Measurements from ENCODE around the gene TUBB4B.

Gene TUBB4B

DNA sequence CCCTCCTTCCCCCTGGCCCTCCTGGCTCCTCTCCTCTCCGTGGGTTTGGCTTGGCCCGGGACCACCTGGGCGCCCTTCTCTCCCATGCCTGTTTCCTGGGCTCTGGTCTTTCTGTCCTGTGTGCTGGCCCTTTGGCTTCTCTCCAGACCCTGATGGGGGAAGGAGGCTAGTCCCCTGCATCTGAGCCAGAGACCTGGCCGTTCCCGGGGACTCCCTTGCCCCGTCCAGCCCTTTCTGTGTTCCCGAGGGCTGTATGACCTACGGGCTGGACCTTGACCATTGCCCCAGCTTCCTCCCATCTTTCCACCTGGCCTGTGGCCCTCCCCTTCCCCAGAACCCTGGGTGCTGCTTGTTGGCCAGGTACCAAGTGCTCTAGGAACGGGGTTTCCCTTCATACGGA, 22.4 kb downstream of the TUBB4B start:
- Histone ChIP-seq H3K9ac (ENCODE audit: low read depth, low read length) (no peak overlapping the region), H3K36me3 (ENCODE audit: insufficient read depth, low read length) (peaks cover 50% of the 10 kb centered on the region)
- 87% methylated on average over 10 of the region's 10 CpGs for WGBS

DNA sequence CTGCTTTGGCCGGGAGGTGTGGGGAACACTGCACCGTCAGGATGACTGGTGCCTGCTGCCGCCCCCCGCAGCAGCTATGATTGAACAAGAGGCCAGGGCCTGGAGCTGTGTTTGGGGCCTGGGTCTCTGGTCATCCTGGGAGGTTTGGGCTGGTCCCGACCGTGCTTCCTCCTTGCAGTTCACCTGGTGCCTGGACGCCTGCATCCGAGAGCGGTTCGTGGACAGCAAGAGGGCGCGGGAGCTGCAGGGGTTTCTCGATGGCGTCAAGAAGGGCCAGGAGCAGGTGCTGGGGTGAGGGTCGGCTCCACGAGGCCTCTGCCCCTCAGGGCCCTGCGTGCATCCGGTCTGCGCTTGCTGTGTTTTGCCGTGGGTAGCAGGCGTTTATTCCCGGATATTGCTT, 23.0 kb downstream of the TUBB4B start:
- no peak overlapping the region for H3K9ac ChIP-seq (ENCODE audit: low read depth, low read length)
- H3K4me3 ChIP-seq (ENCODE audit: low read length), result no peak overlapping the region
- no peaks in the 10 kb centered on the region for H3K9me3 ChIP-seq (ENCODE audit: insufficient read depth, low read depth, low read length)
- H3K27me3 ChIP-seq (ENCODE audit: insufficient read depth, low read length), result no peaks in the 10 kb centered on the region
- H3K4me1 ChIP-seq (ENCODE audit: insufficient read depth, low read length), result no peaks in the 10 kb centered on the region
- peaks cover 50% of the 10 kb centered on the region for H3K36me3 ChIP-seq (ENCODE audit: insufficient read depth, low read length)
- H3K27ac ChIP-seq (ENCODE audit: low read depth, low read length), result no peak overlapping the region
- 96% methylated on average over 22 of the region's 22 CpGs for WGBS

More for the DNA sequence above, 22.4 kb downstream of the TUBB4B start:
- Histone ChIP-seq H3K4me1 (ENCODE audit: insufficient read depth, low read length) (no peaks in the 10 kb centered on the region), H3K4me3 (ENCODE audit: low read length) (no peak overlapping the region), H3K27ac (ENCODE audit: low read depth, low read length) (no peak overlapping the region), H3K27me3 (ENCODE audit: insufficient read depth, low read length) (no peaks in the 10 kb centered on the region), H3K9me3 (ENCODE audit: insufficient read depth, low read depth, low read length) (no peaks in the 10 kb centered on the region)

DNA sequence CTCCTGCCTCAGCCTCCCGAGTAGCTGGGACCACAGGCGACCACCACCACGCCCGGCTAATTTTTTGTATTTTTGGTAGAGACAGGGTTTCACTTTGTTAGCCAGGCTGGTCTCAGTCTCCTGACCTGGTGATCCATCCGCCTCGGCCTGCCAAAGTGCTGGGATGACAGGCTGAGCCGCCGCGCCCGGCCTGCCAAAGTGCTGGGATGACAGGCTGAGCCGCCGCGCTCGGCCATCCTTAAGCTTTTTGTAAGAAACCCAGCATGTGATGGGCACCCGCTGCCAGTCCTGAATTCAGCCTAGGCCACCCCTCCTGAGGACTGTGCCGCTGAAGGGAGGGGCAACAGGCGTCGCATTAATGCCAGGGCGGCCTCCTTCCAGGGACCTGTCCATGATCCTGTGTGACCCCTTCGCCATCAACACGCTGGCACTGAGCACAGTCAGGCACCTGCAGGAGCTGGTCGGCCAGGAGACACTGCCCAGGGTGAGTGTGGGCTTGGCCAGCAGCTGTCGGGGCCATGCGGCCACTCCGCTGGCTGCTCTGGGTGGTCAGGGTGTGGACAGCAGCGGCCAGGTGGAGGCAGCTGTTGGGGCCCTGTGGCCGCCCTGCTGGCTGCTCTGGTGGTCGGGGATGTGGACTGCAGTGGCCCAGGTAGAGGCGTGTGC, 24.5 kb downstream of the TUBB4B start:
- Histone ChIP-seq H3K9ac (ENCODE audit: low read depth, low read length) (no peak overlapping the region), H3K4me3 (ENCODE audit: low read length) (no peak overlapping the region), H3K27ac (ENCODE audit: low read depth, low read length) (no peak overlapping the region), H3K9me3 (ENCODE audit: insufficient read depth, low read depth, low read length) (no peaks in the 10 kb centered on the region), H3K4me1 (ENCODE audit: insufficient read depth, low read length) (no peaks in the 10 kb centered on the region), H3K27me3 (ENCODE audit: insufficient read depth, low read length) (no peaks in the 10 kb centered on the region), H3K36me3 (ENCODE audit: insufficient read depth, low read length) (peaks cover 56% of the 10 kb centered on the region)
- WGBS, result 94% methylated on average over 29 of the region's 29 CpGs

DNA sequence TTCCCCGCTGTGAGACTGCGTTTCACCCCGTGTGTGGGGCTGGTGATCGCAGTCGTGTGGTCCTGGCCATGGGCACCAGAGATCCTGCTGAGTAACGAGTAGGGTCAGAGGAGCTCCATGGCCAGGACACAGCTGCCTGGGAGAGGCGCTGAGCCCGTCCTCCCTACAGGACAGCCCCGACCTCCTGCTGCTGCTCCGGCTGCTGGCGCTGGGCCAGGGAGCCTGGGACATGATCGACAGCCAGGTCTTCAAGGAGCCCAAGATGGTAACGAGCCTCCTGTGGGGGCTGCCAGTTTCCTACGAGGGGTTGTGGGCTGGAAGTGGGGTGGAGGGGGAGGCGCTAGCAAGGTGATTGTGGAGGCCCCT, 25.1 kb downstream of the TUBB4B start:
- Histone ChIP-seq H3K9ac (ENCODE audit: low read depth, low read length) (no peak overlapping the region), H3K4me1 (ENCODE audit: insufficient read depth, low read length) (no peaks in the 10 kb centered on the region), H3K27ac (ENCODE audit: low read depth, low read length) (no peak overlapping the region), H3K4me3 (ENCODE audit: low read length) (no peak overlapping the region), H3K9me3 (ENCODE audit: insufficient read depth, low read depth, low read length) (no peaks in the 10 kb centered on the region), H3K36me3 (ENCODE audit: insufficient read depth, low read length) (peaks cover 60% of the 10 kb centered on the region), H3K27me3 (ENCODE audit: insufficient read depth, low read length) (no peaks in the 10 kb centered on the region)
- 95% methylated on average over 15 of the region's 15 CpGs for WGBS

DNA sequence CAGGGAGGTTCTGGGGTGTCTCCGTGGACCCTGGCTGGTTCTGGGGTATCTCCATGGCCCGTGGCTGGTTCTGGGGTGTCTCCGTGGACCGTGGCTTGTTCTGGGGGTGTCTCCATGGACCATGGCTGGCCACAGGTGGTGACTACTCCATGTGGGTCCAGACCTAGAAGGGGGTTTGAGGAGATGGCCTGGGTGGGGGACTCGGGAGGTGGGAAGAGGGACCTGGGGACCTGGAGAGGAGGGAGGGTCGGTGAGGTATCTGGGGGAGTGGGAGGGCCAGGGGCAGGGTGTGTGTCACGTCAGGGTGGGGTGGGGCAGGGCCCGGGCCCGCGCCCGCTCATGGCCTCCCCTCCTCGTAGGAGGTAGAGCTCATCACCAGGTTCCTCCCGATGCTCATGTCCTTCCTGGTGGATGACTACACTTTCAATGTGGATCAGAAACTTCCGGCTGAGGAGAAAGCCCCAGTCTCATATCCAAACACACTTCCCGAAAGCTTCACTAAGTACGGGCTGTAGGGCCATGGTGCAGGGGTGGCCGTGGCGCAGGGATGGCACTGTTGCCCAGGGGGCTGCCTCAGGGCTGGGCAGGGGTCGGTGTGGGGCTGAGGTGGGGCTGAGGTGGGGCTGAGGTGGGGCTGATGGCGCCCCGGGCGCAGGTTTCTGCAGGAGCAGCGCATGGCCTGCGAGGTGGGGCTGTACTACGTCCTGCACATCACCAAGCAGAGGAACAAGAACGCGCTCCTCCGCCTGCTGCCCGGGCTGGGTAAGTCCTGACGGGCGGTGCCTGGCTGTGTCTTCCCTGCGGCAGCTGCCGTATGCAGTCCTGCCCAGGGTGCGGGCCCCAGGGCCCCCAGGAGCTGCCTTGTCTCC, 25.7 kb downstream of the TUBB4B start:
- no peak overlapping the region for H3K9ac ChIP-seq (ENCODE audit: low read depth, low read length)
- H3K27ac ChIP-seq (ENCODE audit: low read depth, low read length), result no peak overlapping the region
- WGBS, result 91% methylated on average over 34 of the region's 34 CpGs

DNA sequence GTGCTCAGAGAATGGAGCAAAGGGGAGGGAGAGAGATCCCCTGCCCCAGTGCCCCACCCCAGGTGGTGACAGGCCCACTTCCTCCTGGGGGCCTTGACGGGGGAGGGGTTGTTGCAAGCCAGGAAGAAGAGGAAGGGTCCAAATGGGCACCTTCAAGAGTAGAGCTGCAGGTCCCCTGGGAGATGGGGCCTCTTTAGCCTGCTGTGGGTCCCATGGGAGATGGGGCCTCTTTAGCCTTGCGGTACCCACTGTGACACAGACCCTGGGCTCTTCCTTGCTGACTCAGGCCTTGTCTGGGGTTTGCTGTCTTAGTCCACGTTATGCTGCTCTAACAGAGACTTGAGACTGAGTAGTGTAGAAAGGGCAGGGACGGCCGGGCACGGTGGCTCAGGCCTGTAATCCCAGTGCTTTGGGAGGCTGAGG, 26.9 kb downstream of the TUBB4B start:
- Histone ChIP-seq H3K9ac (ENCODE audit: low read depth, low read length) (no peak overlapping the region), H3K36me3 (ENCODE audit: insufficient read depth, low read length) (peaks cover 65% of the 10 kb centered on the region), H3K4me1 (ENCODE audit: insufficient read depth, low read length) (no peaks in the 10 kb centered on the region), H3K4me3 (ENCODE audit: low read length) (no peak overlapping the region), H3K9me3 (ENCODE audit: insufficient read depth, low read depth, low read length) (no peaks in the 10 kb centered on the region), H3K27me3 (ENCODE audit: insufficient read depth, low read length) (no peaks in the 10 kb centered on the region), H3K27ac (ENCODE audit: low read depth, low read length) (no peak overlapping the region)
- WGBS, result 93% methylated on average over 6 of the region's 6 CpGs

More for the DNA sequence above, 25.7 kb downstream of the TUBB4B start:
- no peaks in the 10 kb centered on the region for H3K9me3 ChIP-seq (ENCODE audit: insufficient read depth, low read depth, low read length)
- H3K4me3 ChIP-seq (ENCODE audit: low read length), result no peak overlapping the region
- H3K4me1 ChIP-seq (ENCODE audit: insufficient read depth, low read length), result no peaks in the 10 kb centered on the region
- no peaks in the 10 kb centered on the region for H3K27me3 ChIP-seq (ENCODE audit: insufficient read depth, low read length)
- peaks cover 60% of the 10 kb centered on the region for H3K36me3 ChIP-seq (ENCODE audit: insufficient read depth, low read length)

DNA sequence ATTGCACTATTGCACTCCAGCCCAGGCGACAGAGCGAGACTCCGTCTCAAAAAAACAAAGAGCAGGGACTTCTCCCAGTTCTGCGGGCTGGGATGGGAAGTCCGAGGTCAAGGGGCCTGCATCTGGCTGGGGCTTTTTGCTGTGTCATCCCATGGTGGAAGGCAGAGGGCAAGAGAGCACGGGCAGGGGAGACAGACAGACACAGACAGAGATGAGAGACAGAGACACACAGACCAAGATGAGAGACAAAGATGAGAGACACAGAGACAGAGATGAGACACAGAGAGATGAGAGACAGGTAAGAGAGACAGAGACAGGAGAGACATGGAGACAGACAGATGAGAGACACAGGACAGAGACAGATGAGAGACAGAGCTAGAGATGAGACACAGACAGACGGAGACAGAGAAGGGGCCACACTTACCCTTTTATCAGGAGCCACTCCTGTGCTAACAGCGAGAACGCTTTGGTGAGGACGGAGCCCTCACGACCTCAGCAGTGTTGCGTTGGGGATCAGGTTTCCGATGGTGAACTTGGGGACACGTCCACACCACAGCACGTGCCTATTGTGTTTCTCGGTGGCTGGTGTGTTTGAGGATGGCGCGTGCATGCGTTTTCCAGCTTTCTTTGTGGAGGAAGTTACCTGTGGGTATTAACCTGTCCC, 27.6 kb downstream of the TUBB4B start:
- H3K27me3 ChIP-seq (ENCODE audit: insufficient read depth, low read length), result no peaks in the 10 kb centered on the region
- H3K36me3 ChIP-seq (ENCODE audit: insufficient read depth, low read length), result peaks cover 60% of the 10 kb centered on the region
- no peak overlapping the region for H3K4me3 ChIP-seq (ENCODE audit: low read length)
- H3K4me1 ChIP-seq (ENCODE audit: insufficient read depth, low read length), result no peaks in the 10 kb centered on the region
- no peak overlapping the region for H3K9ac ChIP-seq (ENCODE audit: low read depth, low read length)
- H3K9me3 ChIP-seq (ENCODE audit: insufficient read depth, low read depth, low read length), result no peaks in the 10 kb centered on the region
- WGBS, result 90% methylated on average over 19 of the region's 19 CpGs
- no peak overlapping the region for H3K27ac ChIP-seq (ENCODE audit: low read depth, low read length)

DNA sequence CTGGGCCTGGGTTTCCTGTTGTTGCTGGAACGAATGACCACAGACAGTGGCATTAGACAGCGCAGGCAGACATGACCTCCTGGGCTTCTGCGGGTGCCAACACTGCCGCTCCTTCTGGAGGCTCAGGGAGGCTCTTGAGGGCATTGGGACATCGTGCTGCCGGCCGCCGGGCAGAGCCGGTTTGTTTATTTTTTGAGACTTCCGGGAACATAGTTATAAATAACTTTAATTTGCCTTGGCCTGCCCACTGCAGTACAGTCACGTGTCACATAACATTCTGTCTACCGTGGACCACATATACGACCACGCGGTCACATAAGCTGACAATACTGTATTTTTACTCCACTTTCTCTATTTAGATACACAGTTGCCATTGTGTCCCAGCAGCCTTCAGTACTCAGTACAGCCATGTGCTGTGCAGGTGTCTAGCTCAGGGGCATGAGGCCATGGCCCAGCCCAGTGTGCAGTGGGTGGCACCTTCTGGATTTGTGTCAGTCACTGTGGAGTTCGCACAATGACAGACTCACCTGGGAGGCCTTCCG, 28.2 kb downstream of the TUBB4B start:
- Histone ChIP-seq H3K9me3 (ENCODE audit: insufficient read depth, low read depth, low read length) (no peaks in the 10 kb centered on the region), H3K36me3 (ENCODE audit: insufficient read depth, low read length) (peaks cover 54% of the 10 kb centered on the region), H3K27me3 (ENCODE audit: insufficient read depth, low read length) (no peaks in the 10 kb centered on the region), H3K9ac (ENCODE audit: low read depth, low read length) (no peak overlapping the region), H3K4me1 (ENCODE audit: insufficient read depth, low read length) (no peaks in the 10 kb centered on the region), H3K27ac (ENCODE audit: low read depth, low read length) (no peak overlapping the region), H3K4me3 (ENCODE audit: low read length) (no peak overlapping the region)
- 98% methylated on average over 17 of the region's 17 CpGs for WGBS

DNA sequence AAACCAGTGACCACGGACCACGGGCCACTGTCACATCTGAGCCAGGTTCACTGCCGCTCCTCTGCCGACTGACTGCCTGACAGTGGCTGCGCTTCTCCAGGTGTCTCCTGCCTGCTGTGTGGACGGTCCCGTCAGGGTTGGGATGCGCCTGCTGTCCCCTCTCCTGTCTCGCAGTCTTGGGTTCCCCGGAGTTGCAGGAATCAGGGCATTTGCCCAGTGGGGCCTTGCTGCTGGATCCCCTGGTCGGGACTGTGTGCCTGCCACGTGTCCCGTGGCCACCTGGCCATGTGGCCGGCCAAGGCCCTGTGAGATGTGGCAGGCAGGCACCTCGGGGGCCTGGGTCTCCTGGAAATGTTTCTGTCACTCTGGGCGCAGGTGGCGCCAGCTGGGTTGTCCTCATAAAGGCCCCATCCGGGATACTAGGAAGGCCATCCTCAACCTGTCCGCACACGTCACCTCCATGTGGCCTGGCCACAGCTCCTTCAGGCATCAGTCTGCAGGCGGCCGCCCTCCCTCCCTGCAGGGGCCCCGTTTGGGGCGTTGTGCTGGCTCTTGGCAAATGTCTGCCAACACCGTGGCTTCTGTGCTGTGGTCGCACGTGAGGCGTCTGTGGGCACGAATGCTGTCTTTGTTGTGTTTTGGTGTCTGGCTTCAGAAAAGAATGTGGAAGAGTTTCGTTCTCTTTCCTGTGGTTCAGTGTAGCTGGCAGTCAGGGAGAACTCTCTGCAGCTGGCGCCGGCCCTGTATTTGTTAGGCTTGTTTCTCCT, 30.0 kb downstream of the TUBB4B start:
- Histone ChIP-seq H3K4me1 (ENCODE audit: insufficient read depth, low read length) (peaks cover 5% of the 10 kb centered on the region), H3K9me3 (ENCODE audit: insufficient read depth, low read depth, low read length) (no peaks in the 10 kb centered on the region)
- 94% methylated on average over 32 of the region's 32 CpGs for WGBS

DNA sequence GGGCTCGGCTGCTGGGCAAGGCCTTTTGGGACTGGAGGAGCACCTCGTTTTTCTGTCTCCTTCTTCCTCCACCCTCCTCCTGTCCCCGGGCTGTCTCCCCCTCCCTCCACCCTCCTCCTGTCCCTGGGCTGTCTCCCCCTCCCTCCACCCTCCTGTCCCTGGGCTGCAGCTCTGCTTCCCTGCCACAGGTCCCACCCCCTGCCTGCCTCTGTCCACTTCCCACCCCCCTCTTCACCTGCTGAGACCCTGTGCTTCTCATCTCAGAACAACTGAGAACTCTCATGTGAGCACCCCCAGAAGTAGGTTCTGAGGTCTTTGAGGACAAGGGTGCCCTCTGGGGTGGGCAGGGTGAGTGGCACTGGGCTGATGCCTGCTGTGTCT, 30.6 kb downstream of the TUBB4B start:
- Histone ChIP-seq H3K9me3 (ENCODE audit: insufficient read depth, low read depth, low read length) (no peaks in the 10 kb centered on the region), H3K4me3 (ENCODE audit: low read length) (no peak overlapping the region), H3K27me3 (ENCODE audit: insufficient read depth, low read length) (no peaks in the 10 kb centered on the region), H3K9ac (ENCODE audit: low read depth, low read length) (no peak overlapping the region), H3K36me3 (ENCODE audit: insufficient read depth, low read length) (peaks cover 41% of the 10 kb centered on the region), H3K27ac (ENCODE audit: low read depth, low read length) (no peak overlapping the region), H3K4me1 (ENCODE audit: insufficient read depth, low read length) (peaks cover 11% of the 10 kb centered on the region)
- WGBS, result 76% methylated on average over 3 of the region's 3 CpGs

More for the DNA sequence above, 30.0 kb downstream of the TUBB4B start:
- Histone ChIP-seq H3K36me3 (ENCODE audit: insufficient read depth, low read length) (peaks cover 44% of the 10 kb centered on the region), H3K9ac (ENCODE audit: low read depth, low read length) (no peak overlapping the region), H3K27me3 (ENCODE audit: insufficient read depth, low read length) (no peaks in the 10 kb centered on the region), H3K27ac (ENCODE audit: low read depth, low read length) (no peak overlapping the region), H3K4me3 (ENCODE audit: low read length) (no peak overlapping the region)

Data from HUES64 (cell line).